Esophagus muscularis mucosa (tissue), 4 donors: ENCODE results near the gene SLC25A33. TPM values are rescaled to one million over a fixed set of nuclear protein-coding genes. Genes with fewer than 3 reads are reported as not detected.

ENCODE experiments used
- DNase-seq: peaks from one replicate; pipeline ENCODE4 v3.0.0-alpha.2; 2017; ENCODE audit errors: extremely low spot score
- H3K27ac ChIP-seq, 4 donors: fragments of 200-600 bp; sonication (generic); replicated peaks in 1 of 4; 1 replicate in 3 of 4; 2 replicates in 1 of 4; pipeline ENCODE4 v1.5.1; 2016 to 2019; ENCODE audit warnings: mild to moderate bottlenecking in 1 of 4
- H3K27me3 ChIP-seq, 4 donors: fragments of 200-600 bp; sonication (generic); one replicate each; pipeline versions ENCODE4 v1.5.1 to v1.6.0; 2016 to 2019
- H3K36me3 ChIP-seq, 4 donors: fragments of 200-600 bp; sonication (generic); one replicate each; pipeline ENCODE4 v1.5.1; 2016 to 2019
- H3K4me1 ChIP-seq, 4 donors: fragments of 200-600 bp; sonication (generic); one replicate each; pipeline ENCODE4 v1.5.1; 2016 to 2019
- H3K4me3 ChIP-seq, 4 donors: fragments of 200-600 bp; sonication (generic); 1 replicate in 2 of 4; 2 replicates in 2 of 4; pipeline ENCODE4 v1.5.1; 2016 to 2019; ENCODE audit warnings: mild to moderate bottlenecking in 4 of 4, moderate library complexity in 1 of 4
- H3K9me3 ChIP-seq, 4 donors: fragments of 200-600 bp; sonication (generic); 1 replicate in 3 of 4; 2 replicates in 1 of 4; pipeline ENCODE4 v1.5.1; 2016 to 2019
- CTCF ChIP-seq, 3 experiments: fragments of 200-600 bp in 2 of 3; fragments of 450-650 bp in 1 of 3; sonication (generic) in 2 of 3; IDR thresholded peaks; one replicate each; pipeline ENCODE4 v1.5.1; 2017 to 2019; ENCODE audit warnings: antibody characterized with exemption in 3 of 3, mild to moderate bottlenecking in 2 of 3, moderate library complexity in 1 of 3
- EP300 ChIP-seq: sonication (generic); formaldehyde crosslinking; IDR thresholded peaks from one replicate; pipeline ENCODE4 v1.6.1; 2017; ENCODE audit warnings: antibody characterized with exemption
- POLR2A ChIP-seq: fragments of 450-650 bp; IDR thresholded peaks from one replicate; pipeline ENCODE4 v1.6.1; 2017; ENCODE audit warnings: antibody characterized with exemption, moderate library complexity, mild to moderate bottlenecking, low read depth
- POLR2AphosphoS5 ChIP-seq, 2 donors: sonication (generic); formaldehyde crosslinking; IDR thresholded peaks; one replicate each; pipeline ENCODE4 v1.6.1; 2017; ENCODE audit warnings: antibody characterized with exemption in 2 of 2
- WGBS: methylation state at CpG from one replicate; pipeline ENCODE4 v1.1.5; 2018; 5-methylcytosine and 5-hydroxymethylcytosine counted together
- intact Hi-C: fragments of 100-400 bp; cut with DNase I; formaldehyde crosslinking; loops from one replicate; pipeline ENCODE4 v1.15.1; 2023
- total RNA-seq, 4 donors: library from RNA; depleted of rRNA; stranded (reverse); fragments of >200 nt; gene quantifications; one replicate each; pipeline versions ENCODE4 v1.1.0 to v1.2.1, GENCODE V29; 2016

SLC25A33 gene
- total RNA-seq, 4 donors from 2014 or later, result 5.1 to 15.6 (median 8.9) TPM

- WGBS, result 87% methylated on average over 8 of the region's 8 CpGs
- H3K27ac ChIP-seq, result no peak overlapping the region
- TF ChIP-seq CTCF (IDR thresholded peaks at IDR 0.05) (no peak), POLR2A (no peak), EP300 (no peak), POLR2AphosphoS5 (IDR thresholded peaks at IDR 0.05) (no peak)
- no peaks in the 10 kb centered on the region for H3K27me3 ChIP-seq
- no peak for DNase-seq
- H3K9me3 ChIP-seq, result no peaks in the 10 kb centered on the region
- peaks cover 2 to 13% (median 8%) of the 10 kb centered on the region in 4 donors for H3K4me1 ChIP-seq
- H3K36me3 ChIP-seq, result no peaks in the 10 kb centered on the region
- no peak overlapping the region for H3K4me3 ChIP-seq
- intact Hi-C loops, result no loop called here
Observed at GRCh38 chr1:9529190-9529589, 10.1 kb upstream of the SLC25A33 start.

- Histone ChIP-seq H3K27me3 (no peaks in the 10 kb centered on the region), H3K36me3 (no peaks in the 10 kb centered on the region), H3K4me1 (peaks cover 2 to 13% (median 8%) of the 10 kb centered on the region in 4 donors), H3K27ac (no peak overlapping the region), H3K4me3 (no peak overlapping the region), H3K9me3 (no peaks in the 10 kb centered on the region)
- WGBS, result 100% methylated on average over 4 of the region's 4 CpGs
- no peak for DNase-seq
- intact Hi-C loops, result no loop called here
- TF ChIP-seq POLR2A (no peak), CTCF (IDR thresholded peaks at IDR 0.05) (no peak), POLR2AphosphoS5 (IDR thresholded peaks at IDR 0.05) (no peak), EP300 (no peak)
Observed at GRCh38 chr1:9530320-9530719, 8.9 kb upstream of the SLC25A33 start.

- H3K27ac ChIP-seq, result no peak overlapping the region
Observed at GRCh38 chr1:9534953-9535352, 4.3 kb upstream of the SLC25A33 start.

GRCh38 chr1:9536301-9536700 lies 3.0 kb upstream of the SLC25A33 start:
- H3K27me3 ChIP-seq, result no peaks in the 10 kb centered on the region
- peaks cover 3 to 21% (median 19%) of the 10 kb centered on the region in 4 donors for H3K4me1 ChIP-seq
- no peak for TF ChIP-seq POLR2A
- TF ChIP-seq CTCF (IDR thresholded peaks at IDR 0.05), result no peak
- no peak for TF ChIP-seq POLR2AphosphoS5 (IDR thresholded peaks at IDR 0.05)
- TF ChIP-seq EP300, result no peak
- DNase-seq, result no peak
- intact Hi-C loops, result no loop called here
- no peak overlapping the region for H3K4me3 ChIP-seq
- 96% methylated on average over 1 of the region's 1 CpG for WGBS
- no peaks in the 10 kb centered on the region for H3K9me3 ChIP-seq
- no peak overlapping the region for H3K27ac ChIP-seq
- H3K36me3 ChIP-seq, result no peaks in the 10 kb centered on the region

More at GRCh38 chr1:9534953-9535352, 4.3 kb upstream of the SLC25A33 start:
- no peaks in the 10 kb centered on the region for H3K9me3 ChIP-seq
- H3K27me3 ChIP-seq, result no peaks in the 10 kb centered on the region
- intact Hi-C loops, result no loop called here
- no peaks in the 10 kb centered on the region for H3K36me3 ChIP-seq
- no peak for DNase-seq
- H3K4me3 ChIP-seq, result no peak overlapping the region
- 84% methylated on average over 10 of the region's 10 CpGs for WGBS
- TF ChIP-seq POLR2A (no peak), EP300 (no peak), CTCF (IDR thresholded peaks at IDR 0.05) (no peak), POLR2AphosphoS5 (IDR thresholded peaks at IDR 0.05) (no peak)
- H3K4me1 ChIP-seq, result peaks cover 5 to 18% (median 14%) of the 10 kb centered on the region in 4 donors
